HEK293T (cell line): ENCODE results near the gene TAT.

ENCODE experiments used
- FOXK2 ChIP-seq: fragments of 450-650 bp; IDR thresholded peaks from 2 replicates; pipeline ENCODE4 v1.6.1; 2016; ENCODE audit warnings: mild to moderate bottlenecking
- FOXM1 ChIP-seq: fragments of 450-650 bp; IDR thresholded peaks from 2 replicates; pipeline ENCODE4 v1.6.1; 2017; ENCODE audit warnings: mild to moderate bottlenecking, borderline replicate concordance
- HDGF ChIP-seq: fragments of 450-650 bp; IDR thresholded peaks from 2 replicates; pipeline ENCODE4 v1.6.1; 2017; ENCODE audit warnings: antibody characterized with exemption, borderline replicate concordance
- NFRKB ChIP-seq: fragments of 450-650 bp; IDR thresholded peaks from 2 replicates; pipeline ENCODE4 v1.6.1; 2016; ENCODE audit warnings: mild to moderate bottlenecking, moderate library complexity
- SP1 ChIP-seq: fragments of 450-650 bp; IDR thresholded peaks from 2 replicates; pipeline ENCODE4 v1.6.1; 2017
- TARDBP ChIP-seq: fragments of 450-650 bp; IDR thresholded peaks from 2 replicates; pipeline ENCODE4 v1.6.1; 2016

GRCh38 chr16:71593048-71593999, 16.4 kb upstream of the TAT start:
- no peak for TF ChIP-seq FOXM1
- no peak for TF ChIP-seq HDGF
- no peak for TF ChIP-seq SP1
- no peak for TF ChIP-seq NFRKB
- TF ChIP-seq TARDBP: no peak
- TF ChIP-seq FOXK2: no peak
